Muscle of leg (tissue), 11 donors: ENCODE measurements around the gene GAB4. TPM values are rescaled to one million over a fixed set of nuclear protein-coding genes. Genes with fewer than 3 reads are reported as not detected.

Experiments
- DNase-seq: peaks from one replicate; pipeline ENCODE4 v3.0.0; 2013
- H3K27ac ChIP-seq: one replicate; pipeline ENCODE4 v1.5.1; 2013; ENCODE audit warnings: mild to moderate bottlenecking, low read length, control low read depth
- H3K27me3 ChIP-seq: one replicate; pipeline ENCODE4 v1.6.1; 2013; ENCODE audit warnings: low read length; ENCODE audit not compliant: control insufficient read depth, insufficient read depth
- H3K36me3 ChIP-seq: one replicate; pipeline ENCODE4 v1.6.1; 2013; ENCODE audit warnings: low read length; ENCODE audit not compliant: control insufficient read depth, insufficient read depth
- H3K4me1 ChIP-seq: one replicate; pipeline ENCODE4 v1.6.1; 2013; ENCODE audit warnings: low read length; ENCODE audit not compliant: control insufficient read depth, insufficient read depth
- H3K4me3 ChIP-seq: one replicate; pipeline ENCODE4 v1.5.1; 2013; ENCODE audit warnings: low read length, control low read depth
- H3K9me3 ChIP-seq: replicated peaks from 2 replicates; pipeline ENCODE4 v1.6.1; 2013; ENCODE audit warnings: low read depth, low read length; ENCODE audit not compliant: control insufficient read depth
- WGBS: methylation state at CpG from one replicate; pipeline ENCODE4 v1.1.5; 2013; ENCODE audit warnings: missing lambda C conversion rate; ENCODE audit not compliant: insufficient coverage; 5-methylcytosine and 5-hydroxymethylcytosine counted together
- polyA plus RNA-seq, 8 donors: library from polyadenylated mRNA; unstranded; fragments of 120-200 nt; gene quantifications; one replicate each; pipeline versions ENCODE4 v1.2.1 to v1.2.3, GENCODE V29; 2013; ENCODE audit warnings: inconsistent platforms in 1 of 8, low replicate concordance in 1 of 8; ENCODE audit not compliant: insufficient read length in 8 of 8, insufficient read depth in 1 of 8
- total RNA-seq: library from RNA; stranded (reverse); fragments of 120-200 nt; gene quantifications from one replicate; pipeline ENCODE4 v1.2.4, GENCODE V29; 2013

Gene GAB4
- total and polyA plus RNA-seq, 9 donors: not detected

GRCh38 chr22:16966251-16966650 is 41.8 kb downstream of the GAB4 start:
- no peaks in the 10 kb centered on the region for H3K36me3 ChIP-seq
- no peaks in the 10 kb centered on the region for H3K9me3 ChIP-seq
- H3K4me1 ChIP-seq: no peaks in the 10 kb centered on the region
- H3K27me3 ChIP-seq: no peaks in the 10 kb centered on the region
- H3K4me3 ChIP-seq: no peak overlapping the region
- 68% methylated on average over 5 of the region's 6 CpGs for WGBS
- H3K27ac ChIP-seq: no peak overlapping the region
- no peak for DNase-seq

- Histone ChIP-seq H3K4me3 (no peak overlapping the region), H3K27ac (no peak overlapping the region), H3K36me3 (no peaks in the 10 kb centered on the region), H3K27me3 (no peaks in the 10 kb centered on the region), H3K9me3 (no peaks in the 10 kb centered on the region), H3K4me1 (no peaks in the 10 kb centered on the region)
- WGBS: 73% methylated on average over 3 of the region's 5 CpGs
- DNase-seq: no peak
These were observed 42.5 kb downstream of the GAB4 start for GRCh38 chr22:16965560-16965959.

- WGBS: 74% methylated on average over 4 of the region's 7 CpGs
- Histone ChIP-seq H3K36me3 (no peaks in the 10 kb centered on the region), H3K27me3 (no peaks in the 10 kb centered on the region)
These were observed 42.9 kb downstream of the GAB4 start for GRCh38 chr22:16965083-16965482.

GRCh38 chr22:16964366-16964765 is 43.7 kb downstream of the GAB4 start:
- no peak overlapping the region for H3K27ac ChIP-seq
- no peak overlapping the region for H3K4me3 ChIP-seq
- 79% methylated on average over 4 of the region's 5 CpGs for WGBS
- no peaks in the 10 kb centered on the region for H3K9me3 ChIP-seq
- H3K27me3 ChIP-seq: no peaks in the 10 kb centered on the region
- H3K4me1 ChIP-seq: no peaks in the 10 kb centered on the region
- DNase-seq: no peak
- H3K36me3 ChIP-seq: no peaks in the 10 kb centered on the region

More at GRCh38 chr22:16965083-16965482, 42.9 kb downstream of the GAB4 start:
- no peaks in the 10 kb centered on the region for H3K9me3 ChIP-seq
- no peaks in the 10 kb centered on the region for H3K4me1 ChIP-seq
- DNase-seq: no peak
- H3K4me3 ChIP-seq: no peak overlapping the region
- no peak overlapping the region for H3K27ac ChIP-seq

- 82% methylated on average over 14 of the region's 18 CpGs for WGBS
- H3K27me3 ChIP-seq: no peaks in the 10 kb centered on the region
- no peaks in the 10 kb centered on the region for H3K36me3 ChIP-seq
- no peak overlapping the region for H3K4me3 ChIP-seq
- H3K27ac ChIP-seq: no peak overlapping the region
- H3K9me3 ChIP-seq: no peaks in the 10 kb centered on the region
- no peak for DNase-seq
- H3K4me1 ChIP-seq: no peaks in the 10 kb centered on the region
These were observed 44.7 kb downstream of the GAB4 start for GRCh38 chr22:16963189-16963945.

- Histone ChIP-seq H3K36me3 (no peaks in the 10 kb centered on the region), H3K4me3 (no peak overlapping the region), H3K9me3 (no peaks in the 10 kb centered on the region), H3K27me3 (no peaks in the 10 kb centered on the region), H3K27ac (no peak overlapping the region), H3K4me1 (no peaks in the 10 kb centered on the region)
- 92% methylated on average over 6 of the region's 7 CpGs for WGBS
- DNase-seq: no peak
These were observed 45.5 kb downstream of the GAB4 start for GRCh38 chr22:16962501-16962900.

- WGBS: 69% methylated on average over 12 of the region's 14 CpGs
- Histone ChIP-seq H3K27ac (no peak overlapping the region), H3K4me3 (no peak overlapping the region), H3K4me1 (no peaks in the 10 kb centered on the region), H3K9me3 (no peaks in the 10 kb centered on the region), H3K27me3 (no peaks in the 10 kb centered on the region), H3K36me3 (no peaks in the 10 kb centered on the region)
- no peak for DNase-seq
These were observed 46.4 kb downstream of the GAB4 start for GRCh38 chr22:16961477-16962186.

- H3K27ac ChIP-seq: no peak overlapping the region
- H3K9me3 ChIP-seq: no peaks in the 10 kb centered on the region
- H3K4me1 ChIP-seq: no peaks in the 10 kb centered on the region
- no peak overlapping the region for H3K4me3 ChIP-seq
- no peak for DNase-seq
- H3K36me3 ChIP-seq: no peaks in the 10 kb centered on the region
- no peaks in the 10 kb centered on the region for H3K27me3 ChIP-seq
- 63% methylated on average over 2 of the region's 4 CpGs for WGBS
These were observed 47.2 kb downstream of the GAB4 start for GRCh38 chr22:16960884-16961249.

GRCh38 chr22:16960220-16960883 is 47.7 kb downstream of the GAB4 start:
- H3K4me3 ChIP-seq: no peak overlapping the region
- no peak for DNase-seq
- no peaks in the 10 kb centered on the region for H3K27me3 ChIP-seq
- 69% methylated on average over 3 of the region's 3 CpGs for WGBS
- no peaks in the 10 kb centered on the region for H3K36me3 ChIP-seq
- no peaks in the 10 kb centered on the region for H3K4me1 ChIP-seq
- no peak overlapping the region for H3K27ac ChIP-seq
- no peaks in the 10 kb centered on the region for H3K9me3 ChIP-seq

- H3K36me3 ChIP-seq: no peaks in the 10 kb centered on the region
- H3K9me3 ChIP-seq: no peaks in the 10 kb centered on the region
- H3K4me3 ChIP-seq: no peak overlapping the region
- H3K27me3 ChIP-seq: no peaks in the 10 kb centered on the region
- no peaks in the 10 kb centered on the region for H3K4me1 ChIP-seq
- 64% methylated on average over 8 of the region's 10 CpGs for WGBS
- no peak overlapping the region for H3K27ac ChIP-seq
- no peak for DNase-seq
These were observed 48.6 kb downstream of the GAB4 start for GRCh38 chr22:16959345-16959930.
